NK-92 (cell line): ENCODE measurements around the gene EPB41L3.
"Not testable (repeated sequence)": the region's sequence is repeated elsewhere in the genome, so short reads cannot be mapped to it uniquely, and the experiment has no call there.

Experiments used
- DNase-seq: peaks from one replicate; lab custom pipeline; 2025; ENCODE audit not compliant: unreplicated experiment; lab: John Stamatoyannopoulos, UW

EPB41L3 gene

GRCh38 chr18:5500158-5500939 lies 43.4 kb downstream of the EPB41L3 start:
- DNase-seq, result no peak

- no peak for DNase-seq
Measured at GRCh38 chr18:5498452-5498851, 45.3 kb downstream of the EPB41L3 start.

- DNase-seq, result no peak
Measured at GRCh38 chr18:5496305-5496704, 47.5 kb downstream of the EPB41L3 start.

- no peak for DNase-seq
Measured at GRCh38 chr18:5490753-5491480, 52.9 kb downstream of the EPB41L3 start.

GRCh38 chr18:5488844-5489243 lies 55.0 kb downstream of the EPB41L3 start:
- DNase-seq, result no peak

- DNase-seq, result not testable (repeated sequence)
Measured at GRCh38 chr18:5488044-5488443, 55.8 kb downstream of the EPB41L3 start.

GRCh38 chr18:5484526-5484925 lies 59.3 kb downstream of the EPB41L3 start:
- DNase-seq, result no peak

- no peak for DNase-seq
Measured at GRCh38 chr18:5481621-5482020, 62.2 kb downstream of the EPB41L3 start.

- DNase-seq, result no peak
Measured at GRCh38 chr18:5478261-5478660, 65.5 kb downstream of the EPB41L3 start.

GRCh38 chr18:5476961-5477800 lies 66.6 kb downstream of the EPB41L3 start:
- no peak for DNase-seq

- no peak for DNase-seq
Measured at GRCh38 chr18:5475267-5475666, 68.5 kb downstream of the EPB41L3 start.

GRCh38 chr18:5469340-5469739 lies 74.5 kb downstream of the EPB41L3 start:
- DNase-seq, result no peak

- DNase-seq, result no peak
Measured at GRCh38 chr18:5468394-5468793, 75.4 kb downstream of the EPB41L3 start.

GRCh38 chr18:5467671-5468070 lies 76.1 kb downstream of the EPB41L3 start:
- DNase-seq, result no peak

GRCh38 chr18:5466256-5466655 lies 77.5 kb downstream of the EPB41L3 start:
- DNase-seq, result no peak

- DNase-seq, result no peak
Measured at GRCh38 chr18:5464251-5464650, 79.5 kb downstream of the EPB41L3 start.

GRCh38 chr18:5463831-5464230 lies 80.0 kb downstream of the EPB41L3 start:
- no peak for DNase-seq

- no peak for DNase-seq
Measured at GRCh38 chr18:5463390-5463789, 80.4 kb downstream of the EPB41L3 start.

GRCh38 chr18:5462227-5462626 lies 81.6 kb downstream of the EPB41L3 start:
- DNase-seq, result no peak

GRCh38 chr18:5461041-5461440 lies 82.8 kb downstream of the EPB41L3 start:
- DNase-seq, result no peak

- no peak for DNase-seq
Measured at GRCh38 chr18:5457462-5457957, 86.3 kb downstream of the EPB41L3 start.
